Measurements from ENCODE around the gene ITPK1. TPM values are rescaled to one million over a fixed set of nuclear protein-coding genes. Genes with fewer than 3 reads are reported as not detected.

Gene ITPK1
- total RNA-seq, 1 donor from 2014 or later: 32.8 TPM

DNA sequence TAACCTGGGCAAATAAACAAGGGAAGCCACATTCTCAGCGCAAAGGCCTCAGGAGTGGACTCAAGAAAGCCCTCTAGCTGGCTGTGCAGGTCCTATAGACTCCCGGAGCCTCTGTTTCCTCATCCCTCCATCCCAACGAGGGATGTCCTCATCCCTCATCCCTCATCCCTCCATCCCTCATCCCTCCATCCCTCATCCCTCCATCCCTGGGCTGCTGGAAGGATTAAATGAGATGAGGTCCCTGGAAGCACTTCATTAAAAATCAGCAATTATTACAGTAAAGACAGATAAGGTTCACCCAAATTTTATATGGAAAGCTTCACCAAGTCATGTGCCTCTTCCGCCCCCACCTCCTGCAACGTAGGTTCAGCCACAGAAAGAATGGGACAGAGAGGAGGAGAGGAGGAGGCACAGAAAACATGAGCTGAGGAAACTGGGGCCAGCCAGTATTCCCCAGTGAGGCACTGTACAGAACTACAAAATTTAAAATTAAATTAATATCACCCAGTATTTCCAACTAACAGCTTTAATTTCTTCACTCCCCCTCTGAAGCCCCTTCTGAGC lies 4.8 kb downstream of the ITPK1 start:
- H3K27me3 Mint-ChIP-seq (ENCODE audit: unreplicated experiment): no peaks in the 10 kb centered on the region
- TF ChIP-seq, protein P1, sequence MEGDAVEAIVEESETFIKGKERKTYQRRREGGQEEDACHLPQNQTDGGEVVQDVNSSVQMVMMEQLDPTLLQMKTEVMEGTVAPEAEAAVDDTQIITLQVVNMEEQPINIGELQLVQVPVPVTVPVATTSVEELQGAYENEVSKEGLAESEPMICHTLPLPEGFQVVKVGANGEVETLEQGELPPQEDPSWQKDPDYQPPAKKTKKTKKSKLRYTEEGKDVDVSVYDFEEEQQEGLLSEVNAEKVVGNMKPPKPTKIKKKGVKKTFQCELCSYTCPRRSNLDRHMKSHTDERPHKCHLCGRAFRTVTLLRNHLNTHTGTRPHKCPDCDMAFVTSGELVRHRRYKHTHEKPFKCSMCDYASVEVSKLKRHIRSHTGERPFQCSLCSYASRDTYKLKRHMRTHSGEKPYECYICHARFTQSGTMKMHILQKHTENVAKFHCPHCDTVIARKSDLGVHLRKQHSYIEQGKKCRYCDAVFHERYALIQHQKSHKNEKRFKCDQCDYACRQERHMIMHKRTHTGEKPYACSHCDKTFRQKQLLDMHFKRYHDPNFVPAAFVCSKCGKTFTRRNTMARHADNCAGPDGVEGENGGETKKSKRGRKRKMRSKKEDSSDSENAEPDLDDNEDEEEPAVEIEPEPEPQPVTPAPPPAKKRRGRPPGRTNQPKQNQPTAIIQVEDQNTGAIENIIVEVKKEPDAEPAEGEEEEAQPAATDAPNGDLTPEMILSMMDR (IDR thresholded peaks at IDR 0.05): no peak
- H3K36me3 Mint-ChIP-seq (ENCODE audit: unreplicated experiment): no peaks in the 10 kb centered on the region
- no peak for DNase-seq (ENCODE audit: extremely low spot score, unreplicated experiment)
- no peaks in the 10 kb centered on the region for H3K9me3 Mint-ChIP-seq (ENCODE audit: unreplicated experiment)
- H3K4me3 Mint-ChIP-seq (ENCODE audit: unreplicated experiment): no peak overlapping the region
- peaks cover 22% of the 10 kb centered on the region for H3K4me1 Mint-ChIP-seq (ENCODE audit: unreplicated experiment)
- no peak overlapping the region for H3K27ac Mint-ChIP-seq (ENCODE audit: unreplicated experiment)

DNA sequence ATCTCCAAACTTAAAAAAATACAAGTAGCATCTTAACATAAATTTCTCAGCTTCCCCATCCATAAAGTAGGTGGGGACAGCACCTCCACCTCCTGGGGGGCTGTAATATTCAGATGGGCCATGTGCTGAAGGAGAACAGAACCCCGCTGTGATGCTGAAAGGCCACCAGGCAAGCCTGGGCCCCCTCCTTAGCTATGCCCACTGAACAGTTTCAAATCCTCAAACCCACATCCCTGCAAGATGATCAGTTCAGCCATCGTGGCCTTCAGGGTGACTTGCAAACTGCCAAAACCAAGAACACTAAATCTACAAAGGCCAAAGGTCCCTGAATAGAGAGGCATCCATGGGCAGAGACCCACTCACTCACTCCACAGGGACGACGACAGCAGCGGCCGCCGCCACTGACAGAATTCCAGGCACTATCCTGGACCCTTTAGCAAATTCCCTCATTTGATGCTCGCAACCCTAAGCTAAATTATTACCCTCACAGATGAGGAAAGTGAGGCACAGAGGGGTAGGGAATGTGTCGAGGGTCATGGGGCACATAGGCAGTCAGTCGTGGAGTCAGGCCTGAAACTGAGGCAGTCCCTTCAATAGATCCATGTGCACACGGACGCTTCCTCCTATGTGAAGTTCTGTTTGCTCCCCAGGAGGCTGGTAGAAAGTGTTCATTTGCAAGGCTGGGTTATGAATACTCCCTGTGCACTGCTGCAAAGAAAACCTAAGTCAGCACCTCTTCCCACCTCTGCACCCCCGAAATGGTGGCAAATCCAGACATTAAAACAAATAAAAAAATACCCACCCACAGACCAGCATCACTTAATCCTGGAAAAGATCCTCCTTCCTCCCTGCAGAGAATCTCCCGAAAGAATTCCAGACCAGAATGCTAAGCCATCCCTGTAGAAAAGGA lies 5.9 kb downstream of the ITPK1 start:
- H3K27ac Mint-ChIP-seq (ENCODE audit: unreplicated experiment): no peak overlapping the region
- no peak for DNase-seq (ENCODE audit: extremely low spot score, unreplicated experiment)
- TF ChIP-seq, protein P1 (IDR thresholded peaks at IDR 0.05): no peak
- H3K36me3 Mint-ChIP-seq (ENCODE audit: unreplicated experiment): no peaks in the 10 kb centered on the region
- peaks cover 24% of the 10 kb centered on the region for H3K4me1 Mint-ChIP-seq (ENCODE audit: unreplicated experiment)
- H3K4me3 Mint-ChIP-seq (ENCODE audit: unreplicated experiment): no peak overlapping the region
- H3K27me3 Mint-ChIP-seq (ENCODE audit: unreplicated experiment): no peaks in the 10 kb centered on the region
- H3K9me3 Mint-ChIP-seq (ENCODE audit: unreplicated experiment): no peaks in the 10 kb centered on the region

DNA sequence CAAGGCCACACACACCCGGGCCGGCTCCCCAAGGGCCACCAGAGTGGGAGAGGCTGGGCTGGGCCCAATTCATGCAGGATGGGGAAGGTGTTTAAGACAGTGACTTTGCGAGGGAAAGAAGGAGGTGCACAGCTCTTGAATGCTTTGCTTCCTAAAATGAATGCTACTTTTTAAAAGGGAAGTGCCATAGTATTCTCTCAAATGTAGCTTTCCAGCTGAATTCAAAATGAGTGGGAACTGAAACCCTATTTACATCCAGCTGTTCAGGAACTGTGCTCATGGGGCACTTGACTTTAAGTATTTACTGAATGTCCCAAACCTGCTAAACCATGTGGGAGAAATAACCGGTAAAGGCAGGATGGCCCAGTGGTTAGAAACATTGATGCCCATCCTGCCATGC lies 7.6 kb downstream of the ITPK1 start:
- Mint-ChIP-seq H3K27ac (ENCODE audit: unreplicated experiment) (no peak overlapping the region), H3K4me1 (ENCODE audit: unreplicated experiment) (peaks cover 18% of the 10 kb centered on the region), H3K36me3 (ENCODE audit: unreplicated experiment) (no peaks in the 10 kb centered on the region), H3K27me3 (ENCODE audit: unreplicated experiment) (no peaks in the 10 kb centered on the region), H3K9me3 (ENCODE audit: unreplicated experiment) (no peaks in the 10 kb centered on the region), H3K4me3 (ENCODE audit: unreplicated experiment) (no peak overlapping the region)
- no peak for DNase-seq (ENCODE audit: extremely low spot score, unreplicated experiment)
- TF ChIP-seq, protein P1 (IDR thresholded peaks at IDR 0.05): no peak

DNA sequence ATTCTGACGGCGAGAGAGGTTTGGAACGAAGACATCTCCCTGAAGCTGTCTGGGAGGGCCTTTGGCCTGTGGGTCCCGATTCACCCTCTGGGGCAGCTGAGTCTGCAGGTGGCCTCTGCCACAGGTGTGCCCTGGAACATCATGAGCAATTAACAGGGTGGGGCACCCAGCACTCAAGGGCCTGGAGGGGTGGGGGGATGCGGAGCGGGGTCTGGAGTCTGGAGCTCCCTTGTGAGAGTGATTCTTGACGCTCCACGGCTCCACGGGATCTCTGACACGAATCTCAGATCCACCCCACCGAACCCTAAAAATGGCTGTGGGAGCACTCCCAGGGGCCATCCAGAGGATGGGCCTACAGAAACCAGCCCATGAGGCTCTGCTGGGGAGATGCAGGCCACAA lies 8.3 kb downstream of the ITPK1 start:
- H3K27ac Mint-ChIP-seq (ENCODE audit: unreplicated experiment): no peak overlapping the region
- no peak for DNase-seq (ENCODE audit: extremely low spot score, unreplicated experiment)

More for the DNA sequence above, 8.3 kb downstream of the ITPK1 start:
- TF ChIP-seq, protein P1 (IDR thresholded peaks at IDR 0.05): no peak
- H3K4me1 Mint-ChIP-seq (ENCODE audit: unreplicated experiment): peaks cover 13% of the 10 kb centered on the region
- no peak overlapping the region for H3K4me3 Mint-ChIP-seq (ENCODE audit: unreplicated experiment)
- no peaks in the 10 kb centered on the region for H3K27me3 Mint-ChIP-seq (ENCODE audit: unreplicated experiment)
- H3K36me3 Mint-ChIP-seq (ENCODE audit: unreplicated experiment): no peaks in the 10 kb centered on the region
- H3K9me3 Mint-ChIP-seq (ENCODE audit: unreplicated experiment): no peaks in the 10 kb centered on the region
